Skeletal muscle satellite cell (primary cell): ENCODE results near the gene TPT1.
"Not testable (repeated sequence)": the region's sequence is repeated elsewhere in the genome, so short reads cannot be mapped to it uniquely, and the experiment has no call there.

Experiments
- H3K27me3 ChIP-seq: 2 replicates; pipeline ENCODE4 v1.7.0; 2013; ENCODE audit warnings: low read length; ENCODE audit not compliant: control insufficient read depth, insufficient read depth
- H3K36me3 ChIP-seq: 2 replicates; pipeline ENCODE4 v1.7.0; 2013; ENCODE audit warnings: mild to moderate bottlenecking, control low read depth, low read length; ENCODE audit not compliant: insufficient read depth
- H3K4me1 ChIP-seq: 2 replicates; pipeline ENCODE4 v1.7.0; 2013; ENCODE audit warnings: low read length; ENCODE audit not compliant: control insufficient read depth, insufficient read depth
- H3K4me2 ChIP-seq: 2 replicates; pipeline ENCODE4 v1.7.0; 2013; ENCODE audit warnings: mild to moderate bottlenecking, low read length
- H3K4me3 ChIP-seq: 2 replicates; pipeline ENCODE4 v1.7.0; 2013; ENCODE audit warnings: low read length
- H3K9ac ChIP-seq: 2 replicates; pipeline ENCODE4 v1.7.0; 2013; ENCODE audit warnings: mild to moderate bottlenecking, low read depth, low read length, moderate library complexity
- H3K9me3 ChIP-seq: replicated peaks from 2 replicates; pipeline ENCODE4 v1.7.0; 2013; ENCODE audit warnings: mild to moderate bottlenecking, control low read depth, low read length

The TPT1 gene

GRCh38 chr13:45364876-45365557, 24.0 kb upstream of the TPT1 start:
- H3K4me1 ChIP-seq: peaks cover 20% of the 10 kb centered on the region
- no peaks in the 10 kb centered on the region for H3K9me3 ChIP-seq
- H3K4me3 ChIP-seq: no peak overlapping the region
- no peaks in the 10 kb centered on the region for H3K27me3 ChIP-seq
- H3K4me2 ChIP-seq: no peak overlapping the region
- H3K36me3 ChIP-seq: peaks cover 8% of the 10 kb centered on the region
- H3K9ac ChIP-seq: no peak overlapping the region

GRCh38 chr13:45362939-45363338, 22.0 kb upstream of the TPT1 start:
- Histone ChIP-seq H3K4me1 (peaks cover 20% of the 10 kb centered on the region), H3K4me2 (no peak overlapping the region), H3K36me3 (peaks cover 11% of the 10 kb centered on the region), H3K9me3 (no peaks in the 10 kb centered on the region), H3K27me3 (no peaks in the 10 kb centered on the region), H3K9ac (no peak overlapping the region), H3K4me3 (no peak overlapping the region)

DNA sequence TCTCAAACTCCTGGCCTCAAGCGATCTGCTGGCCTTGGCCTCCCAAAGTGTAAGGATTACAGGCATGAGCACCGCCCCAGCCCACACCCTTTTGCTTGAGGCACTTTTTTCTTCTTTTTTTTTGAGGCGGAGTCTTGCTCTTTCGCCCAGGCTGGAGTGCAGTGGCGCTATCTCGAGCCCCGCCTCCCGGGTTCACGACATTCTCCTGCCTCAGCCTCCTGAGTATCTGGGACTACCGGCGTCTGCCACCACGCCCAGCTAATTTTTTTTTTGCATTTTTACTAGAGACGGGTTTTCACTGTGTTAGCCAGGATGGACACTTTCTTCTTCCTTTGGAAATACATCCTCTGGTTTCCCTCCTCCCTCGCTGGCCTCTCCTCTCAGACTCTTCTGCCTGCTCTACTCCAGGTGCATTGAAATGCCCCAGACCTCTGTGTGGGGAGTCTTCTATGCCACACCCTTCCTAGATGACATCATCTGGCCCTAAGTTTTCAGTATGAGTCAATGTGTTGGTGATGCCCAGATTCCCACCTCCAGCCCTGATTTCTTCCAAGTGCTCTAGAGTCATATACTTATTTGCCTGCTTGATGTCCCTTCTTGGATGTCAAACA, 20.7 kb upstream of the TPT1 start:
- H3K9ac ChIP-seq: no peak overlapping the region
- no peak overlapping the region for H3K4me2 ChIP-seq
- peaks cover 19% of the 10 kb centered on the region for H3K36me3 ChIP-seq
- peaks cover 10% of the 10 kb centered on the region for H3K4me1 ChIP-seq
- no peaks in the 10 kb centered on the region for H3K27me3 ChIP-seq
- no peaks in the 10 kb centered on the region for H3K9me3 ChIP-seq
- H3K4me3 ChIP-seq: no peak overlapping the region

- Histone ChIP-seq H3K36me3 (peaks cover 24% of the 10 kb centered on the region), H3K4me2 (no peak overlapping the region), H3K4me3 (no peak overlapping the region), H3K4me1 (peaks cover 7% of the 10 kb centered on the region), H3K9me3 (no peaks in the 10 kb centered on the region), H3K9ac (no peak overlapping the region), H3K27me3 (no peaks in the 10 kb centered on the region)
Measured at GRCh38 chr13:45356966-45357672, 16.1 kb upstream of the TPT1 start.

DNA sequence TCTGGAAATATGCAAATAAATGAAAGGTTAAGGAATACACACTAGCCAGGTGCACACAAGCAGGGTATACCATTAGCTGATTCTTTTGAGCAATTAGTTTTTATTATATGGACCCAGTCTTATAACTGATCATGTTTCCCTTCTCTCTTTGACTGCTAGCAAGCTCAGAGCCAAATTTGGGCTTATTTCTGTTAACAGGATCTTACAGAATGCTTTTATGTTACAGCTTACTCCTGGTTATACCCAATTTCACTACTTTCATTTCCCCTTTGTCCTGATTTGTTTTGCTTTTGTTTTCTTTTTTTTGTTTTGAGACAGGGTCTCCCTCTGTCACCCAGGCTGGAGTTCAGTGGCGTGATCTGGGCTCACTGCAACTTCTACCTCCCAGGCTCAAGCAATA, 12.9 kb upstream of the TPT1 start:
- peaks cover 32% of the 10 kb centered on the region for H3K36me3 ChIP-seq
- no peaks in the 10 kb centered on the region for H3K27me3 ChIP-seq
- no peak overlapping the region for H3K4me3 ChIP-seq
- no peaks in the 10 kb centered on the region for H3K9me3 ChIP-seq
- no peak overlapping the region for H3K9ac ChIP-seq
- H3K4me2 ChIP-seq: no peak overlapping the region
- no peaks in the 10 kb centered on the region for H3K4me1 ChIP-seq

- Histone ChIP-seq H3K4me2 (no peak overlapping the region), H3K4me1 (no peaks in the 10 kb centered on the region), H3K4me3 (no peak overlapping the region), H3K36me3 (peaks cover 31% of the 10 kb centered on the region), H3K9me3 (no peaks in the 10 kb centered on the region), H3K27me3 (no peaks in the 10 kb centered on the region), H3K9ac (no peak overlapping the region)
Measured at GRCh38 chr13:45352031-45352430, 11.0 kb upstream of the TPT1 start.

DNA sequence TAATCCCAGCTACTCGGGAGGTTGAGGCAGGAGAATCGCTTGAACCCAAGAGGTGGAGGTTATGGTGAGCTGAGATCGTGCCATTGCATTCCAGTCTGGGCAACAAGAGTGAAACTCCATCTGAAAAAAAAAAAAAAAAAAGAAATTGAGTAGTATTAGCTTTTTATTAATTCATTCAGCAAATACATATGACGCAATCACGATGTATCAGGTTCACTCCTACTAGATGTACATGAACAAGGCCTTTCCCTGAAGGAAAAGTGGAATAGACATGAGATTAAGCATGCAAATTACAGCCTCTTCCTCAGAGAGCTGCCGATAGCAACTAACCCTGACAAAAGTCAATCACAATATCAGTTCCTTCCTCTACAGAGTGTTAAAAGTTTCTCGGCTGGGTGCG, 9.2 kb upstream of the TPT1 start:
- no peaks in the 10 kb centered on the region for H3K9me3 ChIP-seq
- no peaks in the 10 kb centered on the region for H3K4me1 ChIP-seq
- no peak overlapping the region for H3K9ac ChIP-seq
- H3K36me3 ChIP-seq: peaks cover 24% of the 10 kb centered on the region
- no peaks in the 10 kb centered on the region for H3K27me3 ChIP-seq
- H3K4me2 ChIP-seq: no peak overlapping the region
- no peak overlapping the region for H3K4me3 ChIP-seq

DNA sequence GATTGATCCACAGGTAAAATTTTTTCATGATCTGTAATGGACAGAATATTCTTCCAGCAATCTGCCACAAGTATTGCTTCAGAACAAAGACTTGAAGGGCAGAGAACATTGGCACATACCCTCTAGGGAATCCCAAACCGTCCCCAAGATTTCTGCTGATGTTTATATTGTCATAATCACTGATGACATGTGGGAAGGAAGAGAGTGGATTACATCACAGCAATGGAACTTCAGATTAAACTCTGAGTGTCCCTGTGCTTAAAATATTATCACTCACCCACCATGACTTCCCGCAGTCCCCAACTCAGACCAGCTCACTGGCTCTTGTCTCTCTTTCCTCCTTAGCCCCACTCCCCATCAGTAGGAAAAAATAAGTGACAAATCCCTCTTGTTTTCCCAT, 8.5 kb upstream of the TPT1 start:
- Histone ChIP-seq H3K9me3 (no peaks in the 10 kb centered on the region), H3K27me3 (no peaks in the 10 kb centered on the region), H3K9ac (no peak overlapping the region), H3K4me2 (no peak overlapping the region), H3K4me1 (no peaks in the 10 kb centered on the region), H3K36me3 (peaks cover 24% of the 10 kb centered on the region), H3K4me3 (no peak overlapping the region)

DNA sequence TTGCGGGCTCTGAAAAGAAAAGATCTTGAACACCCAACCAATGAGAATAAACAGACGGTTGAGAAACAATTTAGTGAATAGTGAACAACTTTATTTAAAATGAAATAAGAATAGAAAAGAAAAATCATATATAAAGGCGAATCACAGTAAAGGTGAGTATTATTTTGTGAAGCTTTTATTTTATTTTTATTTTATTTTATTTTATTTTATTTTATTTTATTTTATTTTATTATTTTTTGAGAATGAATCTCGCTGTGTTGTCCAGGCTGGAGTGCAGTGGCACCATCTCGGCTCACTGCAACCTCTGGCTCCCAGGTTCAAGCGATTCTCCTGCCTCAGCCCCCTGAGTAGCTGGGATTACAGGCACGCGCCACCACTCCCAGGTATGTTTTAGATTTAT, 3.1 kb upstream of the TPT1 start:
- H3K9me3 ChIP-seq, H3K4me2 ChIP-seq, H3K9ac ChIP-seq, H3K27me3 ChIP-seq, H3K4me1 ChIP-seq, H3K4me3 ChIP-seq: not testable (repeated sequence)
- peaks cover 20% of the 10 kb centered on the region for H3K36me3 ChIP-seq

- H3K4me3 ChIP-seq, H3K27me3 ChIP-seq: not testable (repeated sequence)
- H3K36me3 ChIP-seq: peaks cover 27% of the 10 kb centered on the region
Measured at GRCh38 chr13:45343102-45343501, 2.1 kb upstream of the TPT1 start.

DNA sequence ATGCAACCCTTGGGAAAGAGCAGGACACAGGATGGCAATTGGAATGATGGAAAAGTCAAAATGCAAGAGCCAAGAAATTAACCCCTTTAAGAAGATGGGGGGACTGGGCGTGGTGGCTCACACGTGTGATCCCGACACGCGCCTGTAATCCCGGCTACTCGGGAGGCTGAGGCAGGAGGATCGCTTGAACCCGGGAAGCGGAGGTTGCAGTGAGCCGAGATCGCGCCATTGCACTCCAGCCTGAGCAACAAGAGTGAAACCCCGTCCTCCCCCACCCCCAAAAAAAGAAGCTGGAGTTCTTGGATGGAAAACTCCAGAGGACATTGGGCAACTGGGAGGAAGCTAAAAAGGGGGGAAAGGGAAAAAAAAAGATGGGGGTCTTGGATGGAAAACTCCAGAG, 1.7 kb upstream of the TPT1 start:
- H3K4me3 ChIP-seq: peak overlapping the region; percentile 88
- H3K4me1 ChIP-seq: peaks cover 23% of the 10 kb centered on the region
- H3K9me3 ChIP-seq, H3K9ac ChIP-seq, H3K27me3 ChIP-seq: not testable (repeated sequence)
- H3K36me3 ChIP-seq: peaks cover 27% of the 10 kb centered on the region
- peak overlapping the region; percentile 87 for H3K4me2 ChIP-seq

More at GRCh38 chr13:45343102-45343501, 2.1 kb upstream of the TPT1 start:
- H3K4me1 ChIP-seq: peaks cover 19% of the 10 kb centered on the region
- H3K4me2 ChIP-seq, H3K9ac ChIP-seq, H3K9me3 ChIP-seq: not testable (repeated sequence)
